NK-92 treated with Interleukin-12 subunit alpha and Interleukin-12 subunit beta, amount 100 ng/mL, for 24 hours (cell line): ENCODE results near the gene LAMA3.
A peak's percentile ranks its signal among the peaks of the same experiment; 100 is the strongest.

Source experiments
- DNase-seq: peaks from one replicate; lab custom pipeline; 2025; lab: John Stamatoyannopoulos, UW

The LAMA3 gene

DNA sequence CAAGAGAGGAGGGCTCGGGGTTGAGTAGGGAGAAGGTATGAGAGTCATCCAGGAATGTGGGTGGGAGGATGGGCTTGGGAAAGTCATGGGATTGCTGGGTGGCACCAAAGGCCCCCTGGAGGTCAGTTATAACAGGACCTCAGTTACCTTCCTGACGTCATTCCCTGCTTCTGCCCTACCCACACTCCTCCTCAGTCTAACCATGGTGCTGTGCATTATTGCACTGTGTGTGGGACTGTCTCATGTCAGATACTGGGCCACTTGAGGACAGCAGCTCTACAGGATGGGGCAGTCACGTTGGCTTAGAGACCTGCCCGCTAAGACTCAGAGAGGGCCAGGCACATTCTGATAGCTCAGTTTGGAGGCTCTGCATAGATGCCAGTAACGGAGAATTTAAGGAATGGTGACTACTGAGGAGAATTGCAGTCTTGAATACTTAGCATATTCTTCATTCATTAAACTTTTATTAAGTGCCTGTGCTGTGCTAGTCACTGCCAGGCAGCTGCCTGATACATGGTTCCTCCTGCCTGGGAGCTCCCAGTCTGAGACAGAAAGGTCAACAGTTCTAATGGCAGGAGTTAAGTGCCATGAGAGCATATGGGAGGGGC lies 90.5 kb downstream of the LAMA3 start:
- DNase-seq, result no peak

DNA sequence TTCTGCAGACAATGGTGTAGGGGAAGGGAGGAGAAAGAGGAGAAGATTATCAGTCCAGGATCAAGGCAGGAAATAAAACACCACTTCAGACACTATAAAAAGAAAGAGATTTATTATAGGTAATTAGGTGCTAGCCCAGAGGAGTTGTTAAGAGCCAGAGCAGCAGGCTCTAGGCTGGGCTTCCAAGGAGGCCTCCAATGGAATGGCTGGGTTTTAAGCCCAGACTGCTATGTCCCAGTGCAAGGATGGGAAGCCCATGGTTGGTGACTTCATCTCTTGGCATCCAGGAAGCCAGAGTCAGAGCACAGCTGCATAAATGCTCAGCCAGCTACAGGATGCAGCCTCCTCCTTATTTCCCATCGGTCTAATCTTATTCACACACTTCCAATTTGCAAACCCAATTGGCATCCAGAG lies 95.6 kb downstream of the LAMA3 start:
- no peak for DNase-seq

DNA sequence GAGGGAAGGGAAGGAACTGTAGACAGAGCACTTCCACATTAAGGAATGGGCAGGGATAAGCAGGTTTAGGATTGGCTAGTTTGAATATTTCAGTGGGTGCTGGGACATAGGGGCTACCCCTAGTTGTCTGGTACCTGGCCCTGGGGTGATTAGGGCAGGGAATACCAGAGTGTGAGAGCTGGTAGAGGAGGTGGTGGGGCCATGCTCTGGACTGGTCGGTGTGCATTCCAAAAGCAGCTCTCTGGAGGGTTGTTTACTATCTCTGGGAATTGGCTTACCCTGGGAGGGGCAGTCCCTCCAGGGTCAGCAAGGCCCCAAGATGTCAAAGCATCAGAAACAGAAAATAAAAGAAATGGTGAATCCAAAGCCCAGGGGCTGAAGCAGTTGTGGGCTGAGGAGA lies 103.8 kb downstream of the LAMA3 start:
- no peak for DNase-seq

DNA sequence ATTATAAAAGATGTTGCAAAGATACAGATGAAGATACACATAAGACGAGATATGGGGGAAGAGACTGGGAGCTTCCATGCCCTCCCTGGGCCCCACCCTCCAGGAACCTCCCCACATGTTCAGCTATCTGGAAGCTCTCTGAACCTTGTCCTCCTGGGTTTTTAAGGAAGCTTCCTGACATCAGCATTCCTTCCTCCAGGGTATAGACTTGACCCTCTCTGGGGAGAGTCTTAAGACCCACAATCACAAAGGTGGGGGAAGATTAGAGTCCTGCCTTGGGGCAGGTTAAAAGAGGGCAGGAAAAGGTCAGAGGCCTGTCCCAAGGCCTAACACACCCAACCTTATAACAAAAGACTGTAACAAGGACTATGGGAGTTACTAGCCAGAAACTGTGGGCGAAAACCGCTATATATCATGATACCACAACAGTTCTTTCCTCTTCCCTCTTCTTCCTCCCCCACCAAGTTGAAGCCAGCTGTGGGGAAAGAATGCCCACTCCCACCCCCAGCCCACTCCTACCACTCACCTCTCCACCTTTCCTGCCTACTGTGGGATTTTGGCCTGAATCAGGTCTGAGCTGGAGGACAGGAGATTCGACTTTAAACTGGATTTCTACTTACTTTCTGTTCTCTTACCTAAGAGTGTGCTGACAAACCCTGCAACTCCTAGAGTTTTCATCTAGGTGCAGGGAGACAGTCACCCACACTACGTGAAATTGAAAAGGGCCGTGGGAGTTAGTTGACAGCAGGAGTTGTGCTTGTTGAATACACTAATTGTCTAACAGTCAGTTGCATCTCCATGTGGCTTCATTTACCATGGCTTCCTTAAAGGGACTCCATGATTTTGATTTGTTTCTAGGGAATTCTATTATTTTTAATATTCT lies 105.0 kb downstream of the LAMA3 start:
- no peak for DNase-seq

DNA sequence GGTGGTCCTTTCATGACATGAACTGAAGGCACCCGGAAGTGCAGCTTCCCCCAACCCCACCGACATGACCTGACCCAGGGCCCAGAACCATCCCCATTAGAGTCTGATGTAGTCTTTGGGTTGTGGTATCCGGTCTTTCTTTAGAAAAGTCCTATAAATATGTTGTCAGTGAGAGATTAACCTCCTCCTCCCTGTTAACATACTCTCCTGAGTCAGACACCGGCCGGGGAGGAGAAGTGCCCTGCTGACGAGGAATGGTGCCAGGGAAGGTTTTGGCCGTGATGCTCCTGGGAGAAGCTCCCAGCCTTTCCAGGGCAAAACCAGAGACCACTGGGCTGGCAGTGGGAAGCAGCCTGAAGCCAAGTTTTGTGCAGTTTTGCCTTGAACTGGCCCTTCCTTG lies 109.0 kb downstream of the LAMA3 start:
- no peak for DNase-seq

DNA sequence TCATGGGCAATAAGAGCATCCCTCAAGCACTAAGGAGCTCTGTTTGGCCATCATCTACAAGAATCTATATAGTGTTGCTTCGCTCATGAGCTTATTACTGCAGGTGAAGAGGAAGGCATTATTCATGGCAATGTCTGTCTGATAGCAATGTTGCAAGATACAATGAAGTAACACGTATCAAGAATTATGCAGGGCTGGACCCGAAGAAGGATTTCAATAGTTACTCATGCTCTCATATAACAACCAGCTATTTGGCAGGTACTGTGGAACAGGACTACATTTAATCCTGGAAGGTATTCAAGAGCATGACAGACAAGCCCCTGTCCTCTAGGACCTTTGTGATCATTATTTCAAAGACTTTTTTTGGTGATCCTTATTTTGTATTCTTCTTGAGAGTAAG lies 109.6 kb downstream of the LAMA3 start:
- DNase-seq, result no peak

DNA sequence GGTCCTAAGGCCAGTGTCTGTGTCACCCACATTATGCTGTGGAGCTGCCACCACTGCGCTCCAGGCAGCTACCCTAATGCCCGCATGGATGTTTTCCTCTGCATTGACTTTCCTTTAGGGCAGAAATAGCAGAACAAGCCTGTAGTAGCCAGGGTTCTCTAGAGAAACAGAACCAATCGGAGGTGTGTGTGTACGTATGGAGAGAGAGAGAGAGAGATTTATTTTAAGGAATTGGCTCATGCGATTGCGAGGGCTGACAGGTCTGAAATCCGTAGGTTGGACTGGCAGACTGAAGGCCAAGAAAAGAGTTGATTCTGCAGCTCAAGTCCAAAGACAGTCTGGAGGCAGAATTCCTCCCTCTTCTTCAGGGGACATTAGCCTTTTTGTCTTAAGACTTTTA lies 110.3 kb downstream of the LAMA3 start:
- no peak for DNase-seq

DNA sequence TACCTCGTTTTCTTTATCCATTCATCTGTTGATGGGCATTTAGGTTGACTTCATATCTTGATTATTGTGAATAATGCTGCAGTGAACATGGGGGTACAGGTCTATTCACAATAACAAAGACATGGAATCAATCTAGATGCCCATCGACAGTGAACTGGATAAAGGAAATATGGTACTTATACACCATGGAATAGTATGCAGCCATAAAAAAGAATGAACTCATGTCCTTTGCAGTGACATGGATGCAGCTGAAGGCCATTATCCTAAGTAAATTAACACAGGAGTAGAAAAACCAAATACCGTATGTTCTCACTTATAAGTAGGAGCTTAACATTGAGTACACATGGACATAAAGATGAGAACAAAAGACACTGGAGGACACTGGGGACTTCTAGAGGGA lies 111.6 kb downstream of the LAMA3 start:
- no peak for DNase-seq

DNA sequence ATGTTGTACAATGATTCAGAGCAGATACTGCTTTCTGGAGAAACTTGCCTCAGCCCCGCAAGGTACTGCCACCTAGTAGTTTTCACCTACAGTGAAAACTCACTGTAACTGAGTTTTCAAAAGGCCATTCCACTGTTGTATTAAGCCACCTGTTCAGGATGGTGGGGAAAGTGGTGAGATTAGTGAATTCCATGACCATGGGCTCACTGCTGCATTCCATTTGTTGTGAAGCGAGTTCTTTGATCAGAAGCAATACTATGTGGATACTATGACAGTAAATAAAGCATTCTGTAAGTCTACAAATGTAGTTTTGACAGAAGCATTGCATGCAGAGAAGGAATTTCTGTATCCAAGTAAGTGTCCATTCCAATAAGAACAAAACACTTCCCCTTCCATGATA lies 113.6 kb downstream of the LAMA3 start:
- DNase-seq, result no peak

DNA sequence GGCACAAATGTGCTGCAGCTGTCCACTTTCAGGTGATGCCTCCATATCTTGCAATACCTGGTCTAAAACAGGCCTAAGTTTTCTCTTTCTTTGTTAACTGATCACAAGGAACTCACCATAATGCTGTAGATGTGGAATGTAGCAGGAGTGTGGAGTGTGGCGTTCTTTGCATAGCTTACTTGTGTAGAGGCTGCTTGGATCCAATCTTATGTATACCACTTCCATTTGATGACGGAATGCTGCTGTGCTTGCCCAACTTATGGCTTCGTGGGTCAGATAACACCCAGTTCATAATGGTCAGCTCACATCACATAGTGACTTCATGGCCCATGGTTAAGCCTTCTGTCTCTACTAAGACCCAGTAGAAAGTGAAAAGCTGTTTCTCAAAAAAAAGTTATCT lies 114.5 kb downstream of the LAMA3 start:
- DNase-seq, result no peak

DNA sequence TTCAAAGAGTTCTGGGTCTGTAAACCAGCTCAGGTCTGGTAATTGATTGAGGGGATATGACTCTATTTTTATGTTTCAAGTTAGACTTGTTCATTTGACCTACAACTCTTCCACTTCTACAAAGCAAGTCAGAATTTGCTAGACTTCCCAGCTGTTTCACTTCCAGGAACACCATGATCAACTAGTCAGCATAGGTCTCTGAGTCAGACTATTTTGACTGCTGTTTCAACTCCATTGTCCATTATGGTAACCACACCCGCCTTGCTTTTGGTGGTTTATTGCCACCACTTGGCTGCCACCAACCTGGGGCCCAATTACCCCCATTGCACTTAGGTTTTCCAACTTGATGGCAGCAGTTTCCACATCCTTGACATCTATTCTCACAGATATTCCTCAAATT lies 116.6 kb downstream of the LAMA3 start:
- DNase-seq, result no peak

DNA sequence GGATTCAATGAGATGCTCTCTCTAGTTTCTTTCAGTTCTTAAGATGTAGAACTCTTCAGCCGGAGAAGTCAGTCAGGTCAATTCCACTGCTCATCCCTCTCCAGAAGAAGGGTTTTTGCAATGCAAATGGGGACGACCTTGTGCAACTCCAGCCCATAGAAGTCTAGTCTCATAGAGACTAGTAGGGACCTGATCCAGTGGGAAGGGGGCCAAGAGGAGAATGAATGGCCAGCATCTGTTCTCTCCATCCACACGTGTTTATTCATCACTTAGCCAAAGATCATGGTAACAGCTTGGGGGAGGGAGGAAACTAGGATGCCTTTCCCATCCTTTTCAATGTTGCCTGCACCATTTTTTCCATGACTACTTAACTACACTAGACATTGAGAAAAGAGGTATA lies 120.2 kb downstream of the LAMA3 start:
- DNase-seq, result no peak

DNA sequence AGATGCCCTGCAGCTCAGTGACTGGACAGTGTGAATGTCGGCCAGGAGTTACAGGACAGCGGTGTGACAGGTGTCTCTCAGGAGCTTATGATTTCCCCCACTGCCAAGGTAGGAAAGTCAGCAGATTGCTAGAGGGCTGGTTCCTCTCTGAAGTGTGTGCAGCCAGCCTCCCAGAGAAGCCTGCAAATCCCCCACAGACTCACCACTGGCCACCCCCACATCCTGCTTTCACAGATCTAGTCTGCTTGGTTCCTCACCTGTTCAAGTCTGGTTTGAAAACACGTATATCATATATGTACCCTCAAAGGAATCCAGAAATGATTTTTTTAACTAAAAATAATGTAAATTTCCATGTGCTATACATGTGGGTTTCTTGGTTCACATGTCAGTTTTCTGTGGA lies 121.1 kb downstream of the LAMA3 start:
- peak; percentile 11 for DNase-seq

DNA sequence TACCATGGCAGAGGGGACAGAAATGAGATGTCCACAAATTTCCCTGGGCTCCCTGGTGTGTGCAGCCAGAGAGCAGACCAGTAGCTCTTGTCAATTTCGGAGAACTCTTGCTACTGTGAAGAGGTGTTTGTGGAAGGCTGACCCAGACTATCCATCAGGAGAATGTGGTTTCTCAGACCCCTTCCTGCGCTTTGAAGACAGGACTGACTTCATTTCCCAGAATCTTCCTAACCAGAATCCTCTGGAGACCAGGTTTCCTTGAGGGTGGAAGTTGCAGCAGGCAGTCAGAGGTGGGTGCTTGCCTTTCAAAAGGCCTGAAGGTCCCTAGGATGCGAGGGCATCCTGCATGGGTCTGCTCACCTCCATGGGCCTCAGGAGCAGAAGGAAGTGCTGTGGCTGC lies 121.9 kb downstream of the LAMA3 start:
- DNase-seq, result no peak

DNA sequence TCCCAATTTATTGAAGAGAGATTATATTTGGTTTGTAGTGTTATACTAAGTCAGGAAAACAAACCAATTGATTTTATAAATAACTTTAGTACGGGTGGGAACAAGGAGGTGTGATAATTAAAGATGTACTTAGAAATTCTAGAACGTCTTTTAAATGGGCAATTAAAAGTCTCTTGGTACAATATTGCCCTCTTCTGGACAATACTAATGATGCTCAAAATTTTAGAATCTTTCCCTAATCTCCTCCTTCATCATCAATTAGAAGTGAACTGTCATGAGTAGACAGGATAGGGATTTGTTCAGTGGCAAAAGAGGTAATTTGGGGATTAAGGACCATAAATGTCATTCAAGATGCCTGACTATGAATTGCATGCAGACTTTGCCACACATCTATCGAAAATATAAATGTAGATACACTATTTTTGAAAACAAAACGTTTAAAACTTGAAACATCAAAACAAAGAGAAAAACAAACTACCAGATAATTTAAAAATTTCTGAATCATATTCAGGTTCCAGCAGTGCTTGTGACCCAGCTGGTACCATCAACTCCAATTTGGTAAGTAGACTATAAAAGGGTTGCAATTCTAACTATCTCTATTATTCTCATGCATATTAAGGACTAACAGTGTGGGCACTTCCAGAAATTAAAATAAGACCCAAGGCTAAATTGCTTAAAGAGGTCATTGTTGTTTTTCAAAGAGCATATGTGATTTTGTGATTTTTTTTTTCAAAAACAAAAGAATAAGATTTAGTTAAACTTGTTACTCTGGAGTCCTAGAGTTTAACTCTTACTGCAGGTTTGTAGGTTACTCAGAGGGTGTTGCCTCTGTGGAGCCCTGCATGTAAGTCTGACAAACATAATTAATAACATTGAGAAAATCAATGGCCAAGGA lies 123.5 kb downstream of the LAMA3 start:
- no peak for DNase-seq

DNA sequence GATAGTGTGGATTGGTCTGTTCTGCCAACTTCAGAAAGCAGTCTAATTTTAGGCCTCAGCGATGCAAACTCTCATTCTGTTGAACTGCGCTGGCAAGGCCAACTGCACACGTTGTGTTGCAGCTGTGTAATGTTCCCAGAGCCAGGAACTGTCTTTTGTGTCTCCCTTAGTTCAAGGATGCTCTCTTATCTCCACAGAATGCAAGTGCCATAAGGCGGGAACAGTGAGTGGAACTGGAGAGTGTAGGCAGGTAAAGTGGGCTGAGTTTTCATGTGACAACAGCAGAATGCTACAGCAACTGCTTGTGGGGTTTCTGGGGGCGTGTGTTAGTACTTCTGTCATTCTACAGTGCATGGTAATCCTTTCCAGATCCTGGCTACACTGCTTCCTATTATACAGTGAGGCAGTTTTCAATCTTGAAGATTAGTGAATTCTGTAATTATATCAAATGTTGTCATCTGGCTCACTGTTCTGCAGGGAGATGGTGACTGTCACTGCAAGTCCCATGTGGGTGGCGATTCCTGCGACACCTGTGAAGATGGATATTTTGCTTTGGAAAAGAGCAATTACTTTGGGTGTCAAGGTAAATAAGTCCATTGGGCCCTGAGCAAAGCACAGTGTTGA lies 125.8 kb downstream of the LAMA3 start:
- DNase-seq, result no peak

DNA sequence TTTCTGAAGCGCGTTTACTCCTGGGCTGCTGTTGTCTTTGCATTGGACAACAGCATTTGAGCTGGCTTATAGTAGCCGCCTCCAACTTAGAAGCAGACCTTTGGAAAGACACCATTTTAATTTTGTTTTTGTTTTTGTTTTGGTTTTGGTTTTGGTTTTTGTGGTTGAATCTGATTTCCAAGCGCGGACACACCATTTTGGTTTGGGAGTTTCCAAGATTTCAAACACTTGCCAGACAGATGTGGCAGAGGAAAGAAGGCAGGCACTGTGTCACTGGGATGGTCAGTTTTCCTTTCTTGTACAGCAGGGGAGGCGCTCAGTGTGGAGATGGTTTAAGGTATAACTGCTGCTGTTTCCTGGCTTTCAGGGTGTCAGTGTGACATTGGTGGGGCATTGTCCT lies 126.8 kb downstream of the LAMA3 start:
- no peak for DNase-seq

DNA sequence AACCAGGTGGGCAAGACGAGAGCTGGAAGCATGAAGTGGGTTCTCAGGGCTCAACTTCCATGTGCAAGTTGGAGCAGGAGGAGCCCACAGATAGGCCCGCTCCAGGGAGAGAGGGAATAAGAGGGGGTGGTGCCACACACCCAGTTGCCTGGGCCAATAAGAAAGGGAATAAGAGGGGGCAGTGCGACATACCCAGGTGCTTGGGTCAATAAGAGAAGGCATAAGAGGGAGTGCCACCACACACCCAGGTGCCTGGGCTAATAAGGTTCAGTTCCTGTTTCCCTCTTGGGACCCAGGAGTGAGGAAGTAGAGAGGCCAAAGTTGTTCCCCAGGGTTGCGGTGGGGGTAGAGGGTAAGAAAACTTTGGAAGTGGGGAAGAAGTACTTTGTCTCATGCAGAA lies 127.5 kb downstream of the LAMA3 start:
- no peak for DNase-seq

DNA sequence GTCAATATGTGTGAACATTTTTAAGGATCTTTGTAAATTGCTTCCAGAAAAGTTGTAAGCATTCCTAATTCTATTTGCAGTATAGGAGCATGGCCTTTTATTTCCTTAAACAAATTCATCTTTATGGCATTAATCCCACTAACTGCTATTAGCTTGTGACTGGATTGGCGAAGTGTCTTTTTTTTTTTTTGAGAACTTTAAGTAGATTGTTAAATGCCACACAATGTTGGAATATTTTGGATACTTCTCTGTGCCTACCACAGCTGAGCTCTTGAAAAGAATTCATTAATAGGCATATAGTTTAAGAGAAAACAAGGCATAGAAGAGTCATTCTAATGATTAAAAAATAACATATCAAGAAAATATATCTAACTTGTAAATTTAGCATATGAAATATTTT lies 129.7 kb downstream of the LAMA3 start:
- no peak for DNase-seq

DNA sequence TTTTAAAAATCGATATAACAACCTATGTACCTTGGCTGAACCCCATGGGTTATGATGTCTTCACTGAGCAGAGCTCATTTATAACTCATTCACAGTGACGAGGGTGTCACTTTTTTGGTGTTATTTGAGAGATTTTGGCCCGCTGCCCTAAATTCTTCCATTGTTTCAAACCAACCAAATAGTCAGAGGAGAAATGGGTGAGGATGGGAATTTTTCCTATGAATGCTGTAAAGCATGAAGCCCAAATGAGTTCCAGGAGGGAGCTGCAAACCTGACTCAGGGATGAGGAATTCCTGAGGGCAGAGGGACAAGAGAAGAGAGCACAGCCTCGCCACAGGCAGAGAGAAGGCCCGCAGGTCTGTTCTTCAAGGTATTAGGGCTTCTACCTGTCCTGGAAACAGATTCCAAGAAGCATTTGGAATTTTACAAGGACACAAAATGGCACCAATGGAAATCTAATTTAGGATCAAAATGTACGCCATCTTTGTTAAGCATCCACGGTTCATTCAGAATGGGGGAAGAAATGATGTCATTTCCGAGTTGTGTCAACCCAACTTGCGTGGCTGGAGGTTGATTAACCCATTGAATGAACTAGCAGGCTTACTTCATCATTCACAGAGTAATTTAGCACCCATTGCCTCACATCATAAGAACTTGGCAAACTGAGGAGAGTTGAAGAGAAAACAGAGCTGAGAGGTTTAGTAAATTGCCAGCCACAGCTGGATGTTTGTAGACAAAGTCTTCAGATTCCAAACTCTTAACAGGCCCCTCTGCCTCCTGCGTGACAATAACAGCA lies 133.5 kb downstream of the LAMA3 start:
- no peak for DNase-seq

DNA sequence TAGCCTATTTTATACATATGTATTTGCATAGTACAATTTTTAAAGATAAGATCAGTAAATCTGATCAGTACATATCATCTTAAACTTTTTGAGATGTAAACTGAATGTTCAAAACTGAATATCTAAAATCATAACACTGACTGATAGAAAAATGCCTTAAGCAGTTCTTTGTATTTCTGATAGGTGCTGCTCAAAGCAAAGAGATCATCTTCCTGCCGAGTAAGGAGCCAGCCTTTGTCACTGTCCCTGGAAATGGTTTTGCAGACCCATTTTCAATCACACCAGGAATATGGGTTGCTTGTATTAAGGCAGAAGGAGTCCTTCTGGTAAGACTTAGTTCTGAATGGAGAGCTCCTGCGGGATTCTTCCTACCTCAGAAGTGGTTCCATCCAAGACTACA lies 135.0 kb downstream of the LAMA3 start:
- no peak for DNase-seq

DNA sequence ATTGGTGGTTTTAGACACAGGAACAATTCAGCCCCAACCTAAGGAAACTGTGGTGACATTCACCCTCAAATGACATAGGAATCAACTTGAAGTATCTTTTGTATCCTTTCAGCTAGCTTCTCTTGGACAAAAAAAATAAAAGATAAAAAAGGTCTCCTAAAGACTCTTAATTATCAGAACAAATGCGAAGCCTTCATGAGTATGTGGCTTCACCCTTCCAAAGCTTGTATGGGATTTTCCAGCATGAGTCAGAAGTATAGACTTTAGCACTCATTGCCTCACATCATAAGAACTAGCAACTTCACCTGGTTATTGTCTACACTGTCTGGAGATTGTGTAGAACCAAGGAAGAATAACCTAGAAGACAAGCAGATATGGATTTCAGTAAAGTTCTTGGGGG lies 135.4 kb downstream of the LAMA3 start:
- no peak for DNase-seq
